ENCODE data around the gene TBL3. TPM values are rescaled to one million over a fixed set of nuclear protein-coding genes. Genes with fewer than 3 reads are reported as not detected.

TBL3 gene
- total and polyA plus RNA-seq, 2 donors (not counting 1 experiment from before 2014, with no cell fraction given): 31.9 to 52.2 TPM

DNA sequence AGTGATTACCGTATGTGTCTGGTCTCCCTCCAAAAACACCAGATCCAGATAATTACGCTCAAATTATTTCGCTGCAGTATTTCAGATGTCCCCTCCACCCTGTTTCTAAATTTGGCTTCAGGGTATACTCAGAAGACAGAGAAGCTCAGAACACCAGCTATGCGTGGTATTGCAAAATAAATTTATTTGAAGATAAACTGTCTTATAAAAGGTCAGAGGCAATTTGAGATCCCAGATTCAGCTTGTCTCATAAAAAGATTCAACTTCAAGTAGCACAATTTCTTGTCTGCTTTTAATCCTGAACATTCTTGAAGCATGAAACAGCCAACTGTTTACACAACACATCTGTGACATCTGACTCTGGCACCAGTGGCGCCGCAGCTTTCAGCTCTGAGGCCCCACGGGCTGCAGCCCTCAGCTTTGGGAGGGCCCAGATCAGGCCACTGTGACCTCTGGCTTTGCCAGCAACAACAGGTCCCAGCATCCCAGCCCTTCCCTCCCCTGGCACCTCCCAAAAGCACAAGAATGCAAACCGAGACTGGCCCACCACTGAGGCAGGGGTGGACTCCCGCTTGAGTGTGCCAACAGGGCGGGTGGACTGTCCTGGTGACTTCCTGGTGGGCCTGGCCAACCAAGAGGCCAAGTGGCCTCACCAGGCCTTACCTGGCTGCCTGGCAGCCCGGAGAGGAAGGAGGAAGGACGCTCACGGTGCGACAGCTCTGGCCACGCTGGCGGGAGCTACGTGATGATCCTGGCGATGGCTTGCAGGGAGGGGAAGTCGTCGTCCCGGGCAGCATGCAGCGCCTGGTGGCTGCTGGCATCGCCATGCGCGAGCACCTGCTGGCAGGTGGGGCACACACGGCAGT, 25.9 kb downstream of the TBL3 start:
- DNase-seq (no peak), ATAC-seq (ENCODE audit: low read depth) (no peak)
- intact Hi-C loops (cut with micrococcal nuclease): loop anchor here (10.0 kb wide), 1 partner anchor 53 kb away; the partner anchor contains the start of gene MSRB1
- no peaks in the 10 kb centered on the region for H3K9me3 Mint-ChIP-seq (ENCODE audit: insufficient read depth)
- no peak overlapping the region for H3K4me3 ChIP-seq (ENCODE audit: control extremely low read depth in 1 of 5, extremely low read depth in 1 of 5, insufficient read depth in 1 of 5, low read depth in 2 of 5, low read length in 4 of 5)
- H3K4me1 ChIP-seq (ENCODE audit: control insufficient read depth in 2 of 2, insufficient read depth in 2 of 2, low read length in 2 of 2): peaks cover 7 to 12% of the 10 kb centered on the region in 2 donors
- H3K9me3 ChIP-seq (ENCODE audit: control extremely low read depth in 1 of 3, control insufficient read depth in 2 of 3, insufficient read depth in 1 of 3, low read length in 2 of 3): peaks cover 0 to 5% (median 0%) of the 10 kb centered on the region in 3 donors
- no peaks in the 10 kb centered on the region for H3K27me3 ChIP-seq (replicated peaks in 1 of 4; ENCODE audit: control extremely low read depth in 1 of 4, control insufficient read depth in 3 of 4, insufficient read depth in 4 of 4, low read length in 3 of 4)
- H3K4me2 ChIP-seq (replicated peaks; ENCODE audit: low read depth, low read length, poor library complexity, severe bottlenecking): no peak overlapping the region
- TF ChIP-seq, protein P1, sequence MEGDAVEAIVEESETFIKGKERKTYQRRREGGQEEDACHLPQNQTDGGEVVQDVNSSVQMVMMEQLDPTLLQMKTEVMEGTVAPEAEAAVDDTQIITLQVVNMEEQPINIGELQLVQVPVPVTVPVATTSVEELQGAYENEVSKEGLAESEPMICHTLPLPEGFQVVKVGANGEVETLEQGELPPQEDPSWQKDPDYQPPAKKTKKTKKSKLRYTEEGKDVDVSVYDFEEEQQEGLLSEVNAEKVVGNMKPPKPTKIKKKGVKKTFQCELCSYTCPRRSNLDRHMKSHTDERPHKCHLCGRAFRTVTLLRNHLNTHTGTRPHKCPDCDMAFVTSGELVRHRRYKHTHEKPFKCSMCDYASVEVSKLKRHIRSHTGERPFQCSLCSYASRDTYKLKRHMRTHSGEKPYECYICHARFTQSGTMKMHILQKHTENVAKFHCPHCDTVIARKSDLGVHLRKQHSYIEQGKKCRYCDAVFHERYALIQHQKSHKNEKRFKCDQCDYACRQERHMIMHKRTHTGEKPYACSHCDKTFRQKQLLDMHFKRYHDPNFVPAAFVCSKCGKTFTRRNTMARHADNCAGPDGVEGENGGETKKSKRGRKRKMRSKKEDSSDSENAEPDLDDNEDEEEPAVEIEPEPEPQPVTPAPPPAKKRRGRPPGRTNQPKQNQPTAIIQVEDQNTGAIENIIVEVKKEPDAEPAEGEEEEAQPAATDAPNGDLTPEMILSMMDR (IDR thresholded peaks at IDR 0.05): no peak
- no peak for TF ChIP-seq EZH2 (IDR thresholded peaks at IDR 0.05; ENCODE audit: borderline replicate concordance, insufficient read depth, low read depth, low read length, poor library complexity, severe bottlenecking)
- H4K20me1 ChIP-seq (ENCODE audit: control insufficient read depth, insufficient read depth, low read length, poor library complexity, severe bottlenecking): peaks cover 23% of the 10 kb centered on the region
- H3K27me3 Mint-ChIP-seq: no peaks in the 10 kb centered on the region
- H3K27ac ChIP-seq (ENCODE audit: low read length in 2 of 2): no peak overlapping the region
- WGBS (ENCODE audit: insufficient coverage): 97% methylated on average over 24 of the region's 26 CpGs
- no peak overlapping the region for H2AFZ ChIP-seq (ENCODE audit: insufficient read depth, low read depth, low read length, poor library complexity, severe bottlenecking)
- peaks cover 0 to 39% of the 10 kb centered on the region in 2 experiments for H3K36me3 ChIP-seq (replicated peaks in 1 of 2; ENCODE audit: control extremely low read depth in 1 of 2, control insufficient read depth in 1 of 2, extremely low read depth in 1 of 2, insufficient read depth in 2 of 2, low read length in 1 of 2)
- CTCF ChIA-PET: interaction anchor here (1.4 kb wide), 1 partner anchor 143 kb away, joined by 3 read pairs; no protein-coding TSS in a partner anchor
- H3K27ac Mint-ChIP-seq: no peak overlapping the region
- H3K9ac ChIP-seq (ENCODE audit: low read length): no peak overlapping the region
- H3K4me3 Mint-ChIP-seq: no peak overlapping the region
- POLR2A ChIA-PET: no interaction called here
- peaks cover 9% of the 10 kb centered on the region for H3K4me1 Mint-ChIP-seq
- H3K79me2 ChIP-seq (ENCODE audit: control insufficient read depth, insufficient read depth, low read length): peaks cover 6% of the 10 kb centered on the region

DNA sequence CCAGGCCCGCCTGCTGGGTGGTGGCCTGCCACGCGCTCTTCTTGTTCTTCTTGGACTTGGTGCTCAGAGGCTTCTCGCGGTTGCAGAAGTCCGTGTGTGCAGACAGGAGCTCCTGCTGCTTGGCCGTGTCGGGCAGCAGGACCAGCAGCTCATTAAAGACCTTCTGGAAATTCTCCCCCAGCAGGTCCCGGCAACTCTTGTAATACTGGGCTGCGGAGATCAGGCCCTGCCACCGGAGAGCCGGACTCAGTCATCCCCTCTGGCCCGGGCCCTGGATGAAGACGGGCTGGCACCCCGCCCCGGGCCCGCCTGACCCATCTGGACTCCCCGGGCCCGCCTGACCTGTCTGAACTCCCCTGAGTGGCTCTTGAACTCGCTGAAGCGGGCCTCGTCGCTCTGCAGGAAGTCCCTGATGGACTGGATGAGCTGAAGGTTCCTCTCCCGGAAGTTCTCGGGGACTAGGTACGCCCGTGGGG, 26.5 kb downstream of the TBL3 start:
- Histone ChIP-seq H3K79me2 (ENCODE audit: control insufficient read depth, insufficient read depth, low read length) (peaks cover 13% of the 10 kb centered on the region), H3K4me1 (ENCODE audit: control insufficient read depth in 2 of 2, insufficient read depth in 2 of 2, low read length in 2 of 2) (peaks cover 5% of the 10 kb centered on the region in 2 donors), H3K4me2 (replicated peaks; ENCODE audit: low read depth, low read length, poor library complexity, severe bottlenecking) (no peak overlapping the region), H3K27me3 (replicated peaks in 1 of 4; ENCODE audit: control extremely low read depth in 1 of 4, control insufficient read depth in 3 of 4, insufficient read depth in 4 of 4, low read length in 3 of 4) (no peaks in the 10 kb centered on the region), H3K9me3 (ENCODE audit: control extremely low read depth in 1 of 3, control insufficient read depth in 2 of 3, insufficient read depth in 1 of 3, low read length in 2 of 3) (no peaks in the 10 kb centered on the region), H2AFZ (ENCODE audit: insufficient read depth, low read depth, low read length, poor library complexity, severe bottlenecking) (no peak overlapping the region), H3K36me3 (replicated peaks in 1 of 2; ENCODE audit: control extremely low read depth in 1 of 2, control insufficient read depth in 1 of 2, extremely low read depth in 1 of 2, insufficient read depth in 2 of 2, low read length in 1 of 2) (peaks cover 0 to 45% of the 10 kb centered on the region in 2 experiments), H3K27ac (ENCODE audit: low read length in 2 of 2) (no peak overlapping the region), H3K9ac (ENCODE audit: low read length) (no peak overlapping the region), H3K4me3 (ENCODE audit: control extremely low read depth in 1 of 5, extremely low read depth in 1 of 5, insufficient read depth in 1 of 5, low read depth in 2 of 5, low read length in 4 of 5) (no peak overlapping the region), H4K20me1 (ENCODE audit: control insufficient read depth, insufficient read depth, low read length, poor library complexity, severe bottlenecking) (peaks cover 30% of the 10 kb centered on the region)
- intact Hi-C loops (cut with micrococcal nuclease): loop anchor here (10.0 kb wide), 1 partner anchor 54 kb away; the partner anchor contains the start of gene MSRB1
- peaks cover 8% of the 10 kb centered on the region for H3K4me1 Mint-ChIP-seq
- TF ChIP-seq EZH2 (IDR thresholded peaks at IDR 0.05; ENCODE audit: borderline replicate concordance, insufficient read depth, low read depth, low read length, poor library complexity, severe bottlenecking): no peak
- TF ChIP-seq, protein P1 (IDR thresholded peaks at IDR 0.05): no peak
- no peaks in the 10 kb centered on the region for H3K27me3 Mint-ChIP-seq
- WGBS (ENCODE audit: insufficient coverage): 96% methylated on average over 25 of the region's 27 CpGs
- DNase-seq (no peak), ATAC-seq (ENCODE audit: low read depth) (no peak)
- no peak overlapping the region for H3K27ac Mint-ChIP-seq
- ChIA-PET CTCF (no interaction called here), POLR2A (no interaction called here)
- H3K9me3 Mint-ChIP-seq (ENCODE audit: insufficient read depth): no peaks in the 10 kb centered on the region
- no peak overlapping the region for H3K4me3 Mint-ChIP-seq
